ENCODE data around the gene ODAD4.

- TF ChIP-seq CTCF (conservative IDR thresholded peaks at IDR 0.05; ENCODE audit: low read length) (no peak), EZH2phosphoT487 (IDR thresholded peaks at IDR 0.05; ENCODE audit: borderline replicate concordance) (no peak)
These were observed 58.0 kb downstream of the ODAD4 start for GRCh38 chr17:41988418-41988817.

Measured in Loucy (cell line).